B cell (primary cell): Measurements from ENCODE around the gene LHPP. TPM values are rescaled to one million over a fixed set of nuclear protein-coding genes. Genes with fewer than 3 reads are reported as not detected.

ENCODE experiments used
- ATAC-seq: fragments of 200-7000 bp; cut with Tn5 transposase; one replicate; pipeline ENCODE4 v1.10.0; 2021; ENCODE audit warnings: low read depth, mild to moderate bottlenecking, moderate number of reproducible peaks, moderate library complexity
- CTCF ChIA-PET: fragments of 350-600 bp; sonication (Branson Sonifier 250); formaldehyde crosslinking; loops from one replicate; lab custom pipeline; 2021; ENCODE audit warnings: antibody characterized with exemption, inconsistent platforms; lab: Charles Lee
- POLR2A ChIA-PET: fragments of 350-600 bp; sonication (Branson Sonifier 250); formaldehyde crosslinking; loops from one replicate; lab custom pipeline; 2021; ENCODE audit warnings: antibody characterized with exemption; lab: Charles Lee
- DNase-seq: peaks from one replicate; pipeline ENCODE4 v3.0.0; 2013
- H2AFZ ChIP-seq: 2 replicates; pipeline ENCODE4 v1.6.1; 2012; ENCODE audit warnings: mild to moderate bottlenecking, low read depth, low read length; ENCODE audit not compliant: insufficient read depth, poor library complexity, severe bottlenecking
- H3K27ac ChIP-seq, 2 donors: 1 replicate in 1 of 2; 2 replicates in 1 of 2; pipeline ENCODE4 v1.5.1; 2012 to 2013; ENCODE audit warnings: low read length in 2 of 2, mild to moderate bottlenecking in 2 of 2, moderate library complexity in 1 of 2
- H3K27me3 ChIP-seq, 4 experiments: fragments of 200-600 bp in 1 of 4; sonication (generic) in 1 of 4; replicated peaks in 1 of 4; 1 replicate in 2 of 4; 2 replicates in 2 of 4; pipeline versions ENCODE4 v1.6.1 to v1.7.0; 2013 to 2016; ENCODE audit warnings: low read length in 3 of 4, mild to moderate bottlenecking in 2 of 4, mixed read lengths in 1 of 4, moderate library complexity in 1 of 4; ENCODE audit not compliant: insufficient read depth in 4 of 4, control insufficient read depth in 3 of 4; ENCODE audit errors: control extremely low read depth in 1 of 4
- H3K36me3 ChIP-seq, 2 experiments: replicated peaks in 1 of 2; 1 replicate in 1 of 2; 2 replicates in 1 of 2; pipeline versions ENCODE4 v1.6.1 to v1.7.1; 2013; ENCODE audit warnings: low read length in 1 of 2; ENCODE audit not compliant: insufficient read depth in 2 of 2, control insufficient read depth in 1 of 2; ENCODE audit errors: control extremely low read depth in 1 of 2, extremely low read depth in 1 of 2
- H3K4me1 ChIP-seq, 2 donors: fragments of 200-600 bp in 1 of 2; sonication (generic) in 1 of 2; 1 replicate in 1 of 2; 2 replicates in 1 of 2; pipeline versions ENCODE4 v1.5.1 to v1.6.1; 2013 to 2017; ENCODE audit warnings: low read length in 2 of 2; ENCODE audit not compliant: control insufficient read depth in 2 of 2, insufficient read depth in 2 of 2
- H3K4me2 ChIP-seq: replicated peaks from 2 replicates; pipeline ENCODE3; 2012; ENCODE audit warnings: mild to moderate bottlenecking, low read depth, low read length; ENCODE audit not compliant: poor library complexity, severe bottlenecking
- H3K4me3 ChIP-seq, 5 experiments: fragments of 200-600 bp in 1 of 5; sonication (generic) in 1 of 5; 1 replicate in 3 of 5; 2 replicates in 2 of 5; pipeline versions ENCODE4 v1.5.1 to v1.7.0; 2011 to 2016; ENCODE audit warnings: low read length in 4 of 5, mild to moderate bottlenecking in 4 of 5, low read depth in 2 of 5, control low read depth in 1 of 5, moderate library complexity in 1 of 5; ENCODE audit not compliant: insufficient read depth in 1 of 5; ENCODE audit errors: control extremely low read depth in 1 of 5, extremely low read depth in 1 of 5
- H3K79me2 ChIP-seq: fragments of 200-600 bp; sonication (generic); one replicate; pipeline ENCODE4 v1.6.0; 2016; ENCODE audit warnings: low read length; ENCODE audit not compliant: control insufficient read depth, insufficient read depth
- H3K9ac ChIP-seq: fragments of 200-600 bp; sonication (generic); 2 replicates; pipeline ENCODE4 v1.6.1; 2017; ENCODE audit warnings: mild to moderate bottlenecking, low read length, moderate library complexity
- H3K9me3 ChIP-seq, 3 donors: one replicate each; pipeline versions ENCODE4 v1.6.1 to v1.7.1; 2013; ENCODE audit warnings: low read length in 2 of 3; ENCODE audit not compliant: control insufficient read depth in 2 of 3, insufficient read depth in 1 of 3; ENCODE audit errors: control extremely low read depth in 1 of 3
- H4K20me1 ChIP-seq: 2 replicates; pipeline ENCODE4 v1.6.0; 2012; ENCODE audit warnings: mild to moderate bottlenecking, low read length; ENCODE audit not compliant: insufficient read depth, control insufficient read depth, poor library complexity, severe bottlenecking
- H3K27ac Mint-ChIP-seq: one replicate; pipeline ENCODE4 v1.8.0; 2021; ENCODE audit warnings: mixed read lengths
- H3K27me3 Mint-ChIP-seq: one replicate; pipeline ENCODE4 v1.8.0; 2021; ENCODE audit warnings: mixed read lengths
- H3K4me1 Mint-ChIP-seq: one replicate; pipeline ENCODE4 v1.8.0; 2021; ENCODE audit warnings: mixed read lengths
- H3K4me3 Mint-ChIP-seq: one replicate; pipeline ENCODE4 v1.8.0; 2021; ENCODE audit warnings: mixed read lengths
- H3K9me3 Mint-ChIP-seq: one replicate; pipeline ENCODE4 v1.8.0; 2022; ENCODE audit warnings: mixed read lengths; ENCODE audit not compliant: insufficient read depth
- CTCF ChIP-seq: fragments of 200-600 bp; IDR thresholded peaks from one replicate; pipeline ENCODE4 v1.8.0; 2022; ENCODE audit warnings: antibody characterized with exemption, mild to moderate bottlenecking
- EZH2 ChIP-seq: IDR thresholded peaks from 2 replicates; pipeline ENCODE4 v1.6.1; 2012; ENCODE audit warnings: borderline replicate concordance, low read depth, mild to moderate bottlenecking, moderate library complexity, low read length; ENCODE audit not compliant: insufficient read depth, poor library complexity, severe bottlenecking
- WGBS: methylation state at CpG from one replicate; pipeline ENCODE4 v1.1.5; 2013; ENCODE audit warnings: missing lambda C conversion rate; ENCODE audit not compliant: insufficient coverage; 5-methylcytosine and 5-hydroxymethylcytosine counted together
- intact Hi-C: fragments of 100-400 bp; cut with micrococcal nuclease; formaldehyde crosslinking; loops from one replicate; pipeline ENCODE4 v1.10.0; 2022
- polyA plus RNA-seq: library from polyadenylated mRNA; depleted of rRNA; stranded (reverse); fragments of >200 nt; gene quantifications from 2 replicates; pipeline ENCODE4 v1.2.3, GENCODE V29; 2012
- total RNA-seq, 2 donors: library from RNA; stranded (reverse); fragments of 120-200 nt in 1 of 2; gene quantifications; 1 replicate in 1 of 2; 2 replicates in 1 of 2; pipeline versions ENCODE4 v1.2.3 to v1.2.4, GENCODE V29; 2013 to 2022

The LHPP gene
- total and polyA plus RNA-seq, 2 donors (not counting 1 experiment from before 2014, with no cell fraction given): 60.2 to 83.5 TPM

DNA sequence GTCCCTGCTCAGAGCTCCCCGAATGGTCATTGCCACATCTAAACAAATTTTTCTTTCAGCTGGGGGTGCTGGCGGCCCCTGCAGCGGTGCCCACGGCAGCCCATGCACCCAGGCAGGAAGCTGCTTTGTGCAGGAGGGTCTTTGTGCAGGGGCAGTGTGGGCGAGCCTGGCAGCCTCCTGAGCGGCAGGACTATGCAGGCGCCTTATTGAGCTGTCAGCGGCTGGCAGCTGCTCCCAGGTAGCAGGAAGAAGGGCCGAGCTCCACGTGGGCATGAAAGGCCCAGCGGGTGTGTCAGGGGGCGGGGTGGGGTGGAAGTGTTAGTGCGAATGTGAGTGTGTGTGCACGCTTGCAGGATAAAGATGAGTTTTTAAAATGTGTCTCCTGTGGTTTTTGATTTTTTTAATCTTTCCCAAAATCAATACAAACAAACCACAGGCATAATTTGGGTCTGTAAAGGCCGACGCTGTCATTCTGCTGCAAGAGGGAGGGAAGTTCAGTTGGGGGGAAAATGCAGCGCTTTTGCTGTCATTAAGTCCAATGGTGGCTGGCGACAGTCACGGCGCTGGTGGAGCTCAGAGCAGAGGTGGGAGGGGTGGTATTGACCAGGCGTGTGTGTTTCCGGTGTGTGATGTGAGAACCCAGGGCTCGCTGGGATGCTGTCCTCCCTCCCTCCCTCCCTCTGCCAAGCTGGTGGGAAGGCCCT lies 83.9 kb downstream of the LHPP start:
- WGBS: 32% methylated on average over 16 of the region's 23 CpGs
- Histone ChIP-seq H3K9ac (peak overlapping the region; percentile 11), H3K9me3 (peaks cover 0 to 4% (median 0%) of the 10 kb centered on the region in 3 donors), H3K4me3 (peak overlapping the region in 4 of 5 experiments; percentile 13 to 34 (median 22)), H4K20me1 (no peaks in the 10 kb centered on the region), H3K4me2 (peak overlapping the region; percentile 76), H3K27me3 (no peaks in the 10 kb centered on the region), H3K4me1 (peaks cover 98 to 100% of the 10 kb centered on the region in 2 donors), H2AFZ (peak overlapping the region; percentile 48), H3K36me3 (no peaks in the 10 kb centered on the region), H3K27ac (peak overlapping the region; percentile 64 to 70), H3K79me2 (peaks cover 64% of the 10 kb centered on the region)
- CTCF ChIA-PET: interaction anchor here (0.9 to 10.2 kb wide), 17 partner anchors 10 to 280 kb away, joined by 3 to 74 read pairs (median 5); no protein-coding TSS in a partner anchor
- H3K4me3 Mint-ChIP-seq: peak overlapping the region; percentile 78
- POLR2A ChIA-PET: interaction anchor here (0.6 to 3.5 kb wide), 13 partner anchors 8 to 196 kb away, joined by 3 to 21 read pairs (median 3); no protein-coding TSS in a partner anchor
- ATAC-seq (no peak), DNase-seq (no peak)
- TF ChIP-seq EZH2 (no peak), CTCF (no peak)
- intact Hi-C loops: no loop called here
- no peaks in the 10 kb centered on the region for H3K27me3 Mint-ChIP-seq
- H3K27ac Mint-ChIP-seq: peak overlapping the region; percentile 91
- H3K9me3 Mint-ChIP-seq: no peaks in the 10 kb centered on the region
- peaks cover 91% of the 10 kb centered on the region for H3K4me1 Mint-ChIP-seq

DNA sequence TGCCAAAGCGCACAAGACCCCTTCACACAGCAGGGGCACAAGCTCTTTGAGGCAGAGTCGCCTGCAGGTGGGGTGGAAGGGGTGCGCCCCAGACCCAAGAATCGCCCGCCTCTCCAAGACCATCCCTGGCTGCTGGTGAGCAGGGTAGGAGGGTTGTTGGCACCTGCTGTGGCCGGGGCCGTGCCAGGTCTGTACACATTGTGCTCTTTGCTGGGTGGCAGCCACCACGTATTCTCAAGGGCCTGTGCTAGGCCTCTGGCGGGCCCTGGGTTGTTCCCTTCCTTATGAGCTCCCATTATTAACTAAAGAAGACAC lies 84.4 kb downstream of the LHPP start:
- no peak for TF ChIP-seq EZH2
- no peak for TF ChIP-seq CTCF
- Histone ChIP-seq H3K9me3 (peaks cover 0 to 4% (median 0%) of the 10 kb centered on the region in 3 donors), H3K4me1 (peaks cover 98 to 100% of the 10 kb centered on the region in 2 donors), H2AFZ (no peak overlapping the region), H4K20me1 (no peaks in the 10 kb centered on the region), H3K79me2 (peaks cover 64% of the 10 kb centered on the region), H3K9ac (no peak overlapping the region), H3K36me3 (no peaks in the 10 kb centered on the region), H3K4me3 (peak overlapping the region in 3 of 5 experiments; percentile 13 to 30 (median 15)), H3K27ac (peak overlapping the region; percentile 36 to 70), H3K4me2 (peak overlapping the region; percentile 76), H3K27me3 (no peaks in the 10 kb centered on the region)
- ChIA-PET CTCF (interaction anchor here (0.9 to 10.2 kb wide), 8 partner anchors 11 to 199 kb away, joined by 4 to 74 read pairs (median 8); no protein-coding TSS in a partner anchor), POLR2A (interaction anchor here (0.6 to 3.5 kb wide), 8 partner anchors 8 to 177 kb away, joined by 3 to 21 read pairs (median 4); no protein-coding TSS in a partner anchor)
- Mint-ChIP-seq H3K27ac (peak overlapping the region; percentile 91), H3K27me3 (no peaks in the 10 kb centered on the region), H3K4me1 (peaks cover 94% of the 10 kb centered on the region), H3K4me3 (peak overlapping the region; percentile 78), H3K9me3 (no peaks in the 10 kb centered on the region)
- WGBS: 43% methylated on average over 1 of the region's 9 CpGs
- ATAC-seq (no peak), DNase-seq (no peak)
- intact Hi-C loops: no loop called here
